Erythroblast (primary cell): ENCODE measurements around the gene ZSWIM2.

Experiments used
- GATA1 ChIP-seq: IDR thresholded peaks from 2 replicates; pipeline ENCODE4 v1.6.1; 2011; ENCODE audit warnings: low read depth, mild to moderate bottlenecking, control low read depth, low read length, moderate library complexity
- POLR2A ChIP-seq: IDR thresholded peaks from 2 replicates; pipeline ENCODE4 v1.6.1; 2011; ENCODE audit warnings: mild to moderate bottlenecking, low read length

DNA sequence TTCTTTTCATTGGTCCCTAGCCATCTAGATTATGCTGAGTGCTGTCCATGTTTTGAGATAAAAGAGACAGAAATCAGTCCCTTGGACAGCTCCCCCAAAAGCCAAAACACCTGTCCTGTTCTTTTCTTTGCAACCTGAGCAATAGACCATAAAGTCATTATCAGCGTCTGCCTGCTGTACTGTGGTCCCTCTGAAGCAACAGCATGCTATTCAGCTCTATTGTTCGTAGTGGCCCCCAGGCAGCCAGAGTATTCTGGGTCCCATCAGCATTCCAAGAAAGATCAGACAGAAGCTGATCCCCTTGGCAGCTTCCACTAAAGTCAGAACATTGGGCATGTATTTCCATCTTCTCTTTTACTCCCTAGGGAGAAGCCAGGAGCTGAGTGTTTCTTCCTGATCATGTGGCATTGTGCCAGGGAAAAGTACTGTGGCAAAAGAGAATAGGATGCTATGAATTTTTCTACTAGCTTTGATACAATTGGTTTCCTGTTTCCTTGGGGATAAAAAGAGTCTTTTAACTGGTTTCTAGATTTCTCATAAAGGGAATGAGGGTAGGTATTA, 33.6 kb upstream of the ZSWIM2 start:
- no peak for TF ChIP-seq POLR2A
- no peak for TF ChIP-seq GATA1
